Prostate gland (tissue), 2 donors: Measurements from ENCODE around the gene ABCC6. TPM values are rescaled to one million over a fixed set of nuclear protein-coding genes. Genes with fewer than 3 reads are reported as not detected.
A peak's percentile ranks its signal among the peaks of the same experiment; 100 is the strongest.
"Not testable (repeated sequence)": the region's sequence is repeated elsewhere in the genome, so short reads cannot be mapped to it uniquely, and the experiment has no call there.

Experiments used
- DNase-seq: peaks from one replicate; pipeline ENCODE4 v3.0.0-alpha.2; 2019; ENCODE audit warnings: low spot score
- H3K27ac ChIP-seq, 2 donors: fragments of 200-600 bp; sonication (generic); 2 replicates each; pipeline ENCODE4 v1.5.1; 2017 to 2019
- H3K27me3 ChIP-seq: fragments of 200-600 bp; sonication (generic); replicated peaks from 2 replicates; pipeline ENCODE4 v1.5.1; 2019; ENCODE audit not compliant: insufficient read depth
- H3K36me3 ChIP-seq, 2 donors: fragments of 200-600 bp; sonication (generic); 1 replicate in 1 of 2; 2 replicates in 1 of 2; pipeline versions ENCODE4 v1.5.1 to v1.8.1; 2017 to 2019
- H3K4me1 ChIP-seq: fragments of 200-600 bp; sonication (generic); replicated peaks from 2 replicates; pipeline ENCODE4 v1.5.1; 2019
- H3K4me3 ChIP-seq, 2 donors: fragments of 200-600 bp; sonication (generic); 2 replicates each; pipeline ENCODE4 v1.5.1; 2017 to 2019
- H3K9me3 ChIP-seq: fragments of 200-600 bp; sonication (generic); 2 replicates; pipeline ENCODE4 v1.5.1; 2017
- CTCF ChIP-seq, 4 experiments: fragments of 200-600 bp in 2 of 4; fragments of 450-650 bp in 2 of 4; sonication (generic) in 2 of 4; IDR thresholded peaks; 1 replicate in 3 of 4; 2 replicates in 1 of 4; pipeline ENCODE4 v1.5.1; 2016 to 2019; ENCODE audit warnings: antibody characterized with exemption in 4 of 4, mild to moderate bottlenecking in 2 of 4, moderate library complexity in 2 of 4
- POLR2A ChIP-seq: fragments of 450-650 bp; IDR thresholded peaks from one replicate; pipeline ENCODE4 v1.6.1; 2016; ENCODE audit warnings: antibody characterized with exemption, mild to moderate bottlenecking
- POLR2AphosphoS5 ChIP-seq: sonication (generic); formaldehyde crosslinking; IDR thresholded peaks from one replicate; pipeline ENCODE4 v1.6.1; 2017; ENCODE audit warnings: antibody characterized with exemption
- WGBS: methylation state at CpG from one replicate; pipeline ENCODE4 v1.1.5; 2018; 5-methylcytosine and 5-hydroxymethylcytosine counted together
- intact Hi-C: fragments of 100-400 bp; cut with DNase I; formaldehyde crosslinking; loops from one replicate; pipeline ENCODE4 v1.14.2; 2022
- total RNA-seq, 2 donors: library from RNA; depleted of rRNA; stranded (reverse); fragments of >200 nt; gene quantifications; one replicate each; pipeline ENCODE4 v1.1.0, GENCODE V29; 2016

ABCC6 gene
- total RNA-seq, 2 donors from 2014 or later, result 4.5 to 15.2 TPM

DNA sequence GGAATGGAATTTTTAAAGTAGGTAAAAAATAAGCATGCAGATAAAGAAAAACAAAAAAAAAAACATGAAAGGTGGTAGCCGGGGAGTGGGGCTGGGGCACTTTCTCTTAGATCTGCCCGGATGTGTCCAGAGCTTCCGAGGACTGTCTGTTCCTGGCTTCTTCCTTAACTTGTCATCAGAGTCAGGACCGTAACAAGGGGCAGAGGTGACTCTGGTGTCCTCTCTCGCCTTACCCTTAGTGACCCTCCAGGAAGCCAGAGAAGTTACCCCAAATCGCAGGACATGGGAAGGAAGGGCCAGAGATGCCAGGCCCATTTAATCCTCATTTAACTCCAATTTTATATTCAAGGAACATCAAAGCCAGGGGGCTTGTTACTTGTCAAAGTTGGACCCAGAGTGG is 115.5 kb downstream of the ABCC6 start:
- DNase-seq, result no peak
- H3K27me3 ChIP-seq, result no peaks in the 10 kb centered on the region
- TF ChIP-seq POLR2A (no peak), POLR2AphosphoS5 (no peak), CTCF (IDR thresholded peaks at IDR 0.05) (no peak)
- no peaks in the 10 kb centered on the region for H3K9me3 ChIP-seq
- intact Hi-C loops, result no loop called here
- peak overlapping the region; percentile 15 to 36 for H3K27ac ChIP-seq
- H3K4me1 ChIP-seq, result no peaks in the 10 kb centered on the region
- no peak overlapping the region for H3K4me3 ChIP-seq
- WGBS, result 62% methylated on average over 6 of the region's 6 CpGs
- H3K36me3 ChIP-seq, result peaks cover 4 to 12% of the 10 kb centered on the region in 2 donors

DNA sequence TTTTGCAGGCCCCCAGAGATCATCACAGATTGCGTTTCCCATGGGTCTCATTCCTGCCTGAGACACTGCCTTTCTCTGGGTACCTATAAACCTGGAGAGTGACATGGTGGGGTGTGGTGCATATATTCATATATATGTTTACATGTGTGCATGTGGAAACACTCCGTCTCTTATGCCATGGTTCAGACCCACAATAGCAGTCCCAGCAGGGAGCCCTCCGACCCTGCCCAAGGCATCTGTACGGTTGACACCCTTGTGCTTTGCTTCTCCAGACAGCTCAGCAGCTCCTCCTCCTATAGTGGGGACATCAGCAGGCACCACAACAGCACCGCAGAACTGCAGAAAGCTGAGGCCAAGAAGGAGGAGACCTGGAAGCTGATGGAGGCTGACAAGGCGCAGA is 116.8 kb downstream of the ABCC6 start:
- DNase-seq, result no peak
- WGBS, result 87% methylated on average over 6 of the region's 6 CpGs
- peak overlapping the region in 1 of 2 donors; percentile 15 for H3K27ac ChIP-seq
- H3K4me1 ChIP-seq, result no peaks in the 10 kb centered on the region
- no peak overlapping the region for H3K4me3 ChIP-seq
- H3K9me3 ChIP-seq, result no peaks in the 10 kb centered on the region
- TF ChIP-seq POLR2A, result no peak
- no peak for TF ChIP-seq POLR2AphosphoS5
- no peak for TF ChIP-seq CTCF (IDR thresholded peaks at IDR 0.05)
- peaks cover 3 to 9% of the 10 kb centered on the region in 2 donors for H3K36me3 ChIP-seq
- intact Hi-C loops, result no loop called here
- H3K27me3 ChIP-seq, result no peaks in the 10 kb centered on the region

- TF ChIP-seq CTCF (IDR thresholded peaks at IDR 0.05), result no peak
- no peak for TF ChIP-seq POLR2AphosphoS5
- no peak for TF ChIP-seq POLR2A
- 86% methylated on average over 14 of the region's 14 CpGs for WGBS
- no peak overlapping the region for H3K4me3 ChIP-seq
- H3K4me1 ChIP-seq, result no peaks in the 10 kb centered on the region
- H3K27me3 ChIP-seq, result no peaks in the 10 kb centered on the region
- no peaks in the 10 kb centered on the region for H3K9me3 ChIP-seq
- peaks cover 3 to 9% of the 10 kb centered on the region in 2 donors for H3K36me3 ChIP-seq
- no peak overlapping the region for H3K27ac ChIP-seq
- no peak for DNase-seq
- intact Hi-C loops, result no loop called here
Observed at GRCh38 chr16:16105646-16106045, 117.6 kb downstream of the ABCC6 start.

- intact Hi-C loops, H3K9me3 ChIP-seq, H3K27ac ChIP-seq, H3K27me3 ChIP-seq, H3K4me3 ChIP-seq, H3K4me1 ChIP-seq, H3K36me3 ChIP-seq, DNase-seq: not testable (repeated sequence)
- WGBS, result 89% methylated on average over 21 of the region's 21 CpGs
Observed at GRCh38 chr16:16104804-16105141, 118.5 kb downstream of the ABCC6 start.

GRCh38 chr16:16104132-16104803 is 119.0 kb downstream of the ABCC6 start:
- H3K4me3 ChIP-seq, H3K9me3 ChIP-seq, H3K27me3 ChIP-seq, H3K27ac ChIP-seq, DNase-seq, H3K36me3 ChIP-seq, intact Hi-C loops, H3K4me1 ChIP-seq: not testable (repeated sequence)
- 97% methylated on average over 16 of the region's 16 CpGs for WGBS

- DNase-seq, result no peak
- intact Hi-C loops, result no loop called here
- TF ChIP-seq POLR2A, result no peak
- TF ChIP-seq POLR2AphosphoS5, result no peak
- TF ChIP-seq CTCF (IDR thresholded peaks at IDR 0.05), result no peak
- H3K4me1 ChIP-seq, result peaks cover 9% of the 10 kb centered on the region
- H3K4me3 ChIP-seq, result no peak overlapping the region
- peaks cover 3 to 9% of the 10 kb centered on the region in 2 donors for H3K36me3 ChIP-seq
- WGBS, result 93% methylated on average over 4 of the region's 4 CpGs
- H3K27ac ChIP-seq, result no peak overlapping the region
- H3K9me3 ChIP-seq, result no peaks in the 10 kb centered on the region
- H3K27me3 ChIP-seq, result no peaks in the 10 kb centered on the region
Observed at GRCh38 chr16:16102738-16103137, 120.6 kb downstream of the ABCC6 start.
